ENCODE measurements around the gene PTF1A.

Gene PTF1A

DNA sequence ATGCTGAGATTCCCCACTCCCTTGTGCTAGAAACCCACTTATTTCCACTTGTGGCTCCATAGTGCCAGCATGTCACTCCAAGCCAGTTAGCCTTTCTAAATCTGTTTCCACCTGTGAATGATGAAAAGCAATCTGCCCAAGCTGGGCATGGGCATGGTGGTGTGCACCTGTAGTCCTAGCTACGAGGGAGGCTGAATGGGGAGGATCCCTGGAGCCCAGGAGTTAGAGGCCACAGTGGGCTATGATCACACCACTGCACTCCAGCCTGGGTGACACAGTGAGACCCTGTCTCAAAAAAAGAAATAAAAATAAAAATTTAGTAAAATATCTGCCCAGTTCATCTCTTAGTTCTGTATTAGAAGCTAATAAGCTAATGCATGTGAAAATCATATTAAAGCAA lies 5.0 kb upstream of the PTF1A start:
- DNase-seq (ENCODE audit: low read depth), result no peak

DNA sequence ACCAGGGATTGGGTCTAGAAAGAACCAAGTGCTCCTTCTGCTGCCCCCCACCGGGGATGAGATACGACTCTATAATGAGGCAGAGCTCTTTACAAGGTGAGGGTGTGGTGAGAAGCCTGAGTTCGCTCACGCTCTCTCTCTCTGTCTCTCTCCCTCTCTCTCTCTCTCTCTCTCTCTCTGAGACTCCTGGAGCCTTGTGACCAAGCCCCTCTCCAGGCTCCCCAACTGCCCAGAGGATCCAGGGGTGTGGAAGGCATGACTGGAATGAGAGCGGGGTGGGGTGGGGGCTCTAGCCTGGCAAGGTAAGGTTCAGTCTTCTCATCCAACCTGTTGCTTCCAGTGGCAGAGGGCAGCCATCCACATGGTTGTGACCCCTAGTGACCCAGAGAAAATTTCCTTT lies 3.1 kb upstream of the PTF1A start:
- DNase-seq (ENCODE audit: low read depth), result no peak

DNA sequence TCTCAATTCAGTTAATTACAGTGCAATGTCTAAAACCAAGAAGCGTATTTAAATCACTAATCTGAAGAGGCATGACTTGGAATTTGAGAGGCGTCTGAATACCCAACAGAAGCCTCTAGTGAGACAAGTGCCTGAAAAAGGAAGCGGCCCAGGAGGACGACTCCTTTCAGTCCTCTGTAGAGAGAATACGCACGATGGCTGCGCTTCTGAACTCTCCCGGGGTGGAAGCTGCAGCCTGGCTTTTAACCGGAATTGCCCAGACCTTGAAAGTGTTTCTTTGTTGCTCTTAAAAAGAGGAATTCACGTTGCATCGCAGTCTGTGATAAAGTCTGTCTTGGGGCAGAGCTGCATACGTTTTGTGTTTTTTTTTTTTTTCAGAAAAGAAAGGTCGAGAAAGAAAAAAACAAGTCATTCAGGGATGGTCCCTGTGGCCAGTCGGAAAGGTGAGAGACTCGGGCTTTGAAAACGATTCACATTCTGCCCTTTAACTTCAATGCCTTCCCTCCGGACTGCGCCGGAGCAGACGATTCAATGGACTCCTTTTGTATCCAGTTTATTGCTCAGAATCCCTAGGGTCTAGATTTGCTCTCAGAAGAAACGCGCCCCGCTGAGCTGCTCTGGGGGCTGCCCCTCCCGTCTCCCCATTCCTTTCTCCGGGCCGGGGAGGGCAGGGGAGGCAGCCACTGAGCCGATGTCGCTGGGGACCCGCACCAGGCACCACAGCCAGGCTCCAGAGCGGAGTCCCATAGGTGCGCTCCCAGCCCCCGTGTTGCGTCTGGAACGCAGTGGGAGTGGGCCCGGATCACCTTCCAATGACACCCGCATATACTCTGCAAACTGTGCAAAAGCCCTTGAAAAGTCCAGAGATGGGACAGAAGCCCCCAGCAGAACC lies 994 bp upstream of the PTF1A start:
- DNase-seq (ENCODE audit: low read depth), result no peak

GRCh38 chr10:23192712-23193434 lies 761 bp downstream of the PTF1A start:
- DNase-seq (ENCODE audit: low read depth), result no peak

DNA sequence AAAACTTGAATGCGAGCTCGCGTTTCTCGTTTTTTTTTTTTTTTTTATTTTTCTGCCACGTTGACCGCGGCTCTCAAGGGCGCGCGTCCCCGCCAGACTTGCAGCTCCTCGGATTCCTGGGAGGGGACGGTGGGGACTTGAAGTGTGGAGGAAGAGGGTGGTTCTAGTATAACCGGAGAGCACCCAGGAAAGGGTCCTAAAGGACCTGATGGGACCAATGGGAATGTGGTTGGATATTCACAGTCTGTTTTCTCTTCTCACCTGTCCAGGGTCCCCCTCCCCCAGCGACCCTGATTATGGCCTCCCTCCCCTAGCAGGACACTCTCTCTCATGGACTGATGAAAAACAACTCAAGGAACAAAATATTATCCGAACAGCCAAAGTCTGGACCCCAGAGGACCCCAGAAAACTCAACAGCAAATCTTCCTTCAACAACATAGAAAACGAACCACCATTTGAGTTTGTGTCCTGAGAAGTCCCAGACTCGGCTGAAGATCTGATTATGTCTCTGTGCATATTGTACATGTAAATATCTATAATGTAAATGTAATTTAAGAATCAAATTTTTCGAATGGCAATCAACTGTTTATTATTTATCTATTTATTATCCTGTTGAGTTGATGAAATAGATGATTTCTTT lies 1.4 kb downstream of the PTF1A start:
- no peak for DNase-seq (ENCODE audit: low read depth)

DNA sequence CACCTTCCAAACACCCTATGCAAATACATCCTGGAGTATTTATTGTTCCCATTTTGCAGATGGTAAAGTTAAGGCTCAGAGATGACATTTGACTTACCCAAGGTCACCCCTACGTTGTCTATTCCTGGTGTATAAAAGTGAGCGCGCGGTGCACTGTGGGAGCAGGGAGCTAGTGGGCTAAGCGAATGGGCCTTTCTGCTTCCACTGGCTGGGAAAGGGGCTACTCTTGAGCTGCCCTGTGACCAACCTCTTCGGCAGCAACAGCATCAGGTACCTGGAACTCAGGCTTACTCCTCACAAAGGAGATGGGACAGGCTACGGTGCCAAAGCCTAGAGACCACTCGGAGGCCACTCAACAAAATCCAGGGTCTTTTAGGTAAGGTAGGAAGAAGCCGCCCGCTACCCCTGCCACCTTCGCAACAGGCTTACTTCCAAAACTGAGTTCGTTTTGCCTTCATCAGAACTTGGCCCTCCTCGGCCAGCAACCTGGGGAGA lies 2.4 kb downstream of the PTF1A start:
- DNase-seq (ENCODE audit: low read depth), result no peak

DNA sequence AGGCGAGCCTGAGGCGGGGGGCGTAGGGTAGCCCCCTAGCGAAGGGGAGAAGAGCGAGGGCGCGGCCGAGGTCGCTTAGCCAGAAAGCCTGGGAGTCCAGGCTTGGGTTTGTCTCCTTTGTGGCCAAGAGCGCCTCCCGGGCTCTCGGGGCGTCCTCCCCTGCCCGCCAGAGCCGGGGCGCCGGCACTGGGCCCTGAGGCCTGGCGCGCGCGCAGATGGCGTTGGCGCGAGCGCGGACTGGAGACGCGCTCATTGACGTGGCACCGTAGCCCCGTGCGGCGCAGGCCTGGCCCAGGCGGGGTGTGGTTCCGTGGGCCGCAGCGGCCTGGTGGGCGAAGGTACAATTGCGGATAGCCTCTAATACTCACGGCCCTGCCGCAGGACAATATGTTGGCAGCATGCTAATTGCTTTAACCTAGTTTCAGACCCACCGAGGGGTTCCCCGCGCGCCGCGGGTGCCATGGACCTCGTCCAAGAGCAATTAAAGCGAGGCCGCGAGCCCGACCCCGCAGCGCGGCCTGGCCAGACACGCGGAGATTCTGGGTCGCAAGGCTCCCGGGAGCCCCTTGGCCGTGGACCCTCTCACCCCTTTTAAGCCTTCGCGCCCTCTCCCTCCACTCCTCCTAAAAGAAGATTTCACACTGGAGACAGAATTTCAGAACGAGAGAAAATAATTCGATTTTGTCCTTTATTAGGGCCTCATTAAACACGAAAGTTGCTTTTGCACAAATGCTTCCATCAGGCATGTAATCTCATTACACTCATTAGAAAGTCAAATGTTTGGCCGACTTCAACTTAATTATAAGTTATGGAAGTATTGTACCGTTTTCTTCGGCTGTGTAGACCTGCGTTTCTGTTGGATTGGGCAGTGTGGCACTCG lies 3.1 kb downstream of the PTF1A start:
- no peak for DNase-seq (ENCODE audit: low read depth)

GRCh38 chr10:23195846-23196600 lies 3.9 kb downstream of the PTF1A start:
- no peak for DNase-seq (ENCODE audit: low read depth)

- no peak for DNase-seq (ENCODE audit: low read depth)
Measured at GRCh38 chr10:23196915-23197314, 4.8 kb downstream of the PTF1A start.

- no peak for DNase-seq (ENCODE audit: low read depth)
Measured at GRCh38 chr10:23197416-23197861, 5.3 kb downstream of the PTF1A start.

- no peak for DNase-seq (ENCODE audit: low read depth)
Measured at GRCh38 chr10:23198610-23198939, 6.5 kb downstream of the PTF1A start.

DNA sequence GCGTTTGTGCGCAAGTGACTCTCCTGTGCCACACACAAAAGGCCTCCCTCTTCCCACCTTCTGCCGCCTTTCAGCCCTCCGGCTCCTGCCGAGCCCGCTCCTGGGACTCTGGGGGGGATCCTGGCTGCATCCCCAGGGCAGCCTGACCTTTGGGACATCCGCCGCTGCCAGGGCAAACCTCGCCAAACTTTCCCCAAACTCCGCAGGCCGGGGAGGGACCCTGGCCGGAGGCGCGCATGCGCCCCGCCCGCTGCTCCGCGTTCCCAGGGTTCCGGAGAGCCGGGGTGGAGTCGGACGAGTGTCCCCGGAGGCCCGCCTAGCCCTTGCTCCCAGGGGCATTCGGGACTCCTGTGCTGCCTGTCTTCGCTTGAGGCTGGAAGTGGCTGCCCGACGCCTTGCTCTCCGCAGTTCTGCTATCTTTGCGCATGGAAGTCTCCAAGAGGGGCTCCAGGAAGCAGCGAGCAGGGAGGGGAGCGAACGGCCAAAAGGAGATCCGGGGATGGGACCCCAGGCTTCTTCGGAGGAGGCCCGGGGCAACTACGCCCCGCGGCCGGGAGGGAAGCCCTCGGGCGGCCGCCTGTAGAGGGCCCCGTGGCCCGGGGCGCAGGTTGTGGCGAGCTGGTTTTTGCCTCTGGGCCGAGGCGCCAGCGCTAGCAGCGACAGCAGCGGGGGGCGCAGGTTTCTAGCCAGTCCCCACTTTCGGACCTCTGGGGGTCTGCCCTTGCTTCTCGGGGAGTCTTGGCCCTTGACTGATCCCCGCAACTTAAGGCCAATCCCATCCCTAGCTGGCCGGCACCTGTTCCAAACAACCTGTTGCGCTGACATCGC lies 7.0 kb downstream of the PTF1A start:
- no peak for DNase-seq (ENCODE audit: low read depth)

GRCh38 chr10:23199768-23200511 lies 7.8 kb downstream of the PTF1A start:
- no peak for DNase-seq (ENCODE audit: low read depth)

- DNase-seq (ENCODE audit: low read depth), result no peak
Measured at GRCh38 chr10:23200586-23200985, 8.5 kb downstream of the PTF1A start.

DNA sequence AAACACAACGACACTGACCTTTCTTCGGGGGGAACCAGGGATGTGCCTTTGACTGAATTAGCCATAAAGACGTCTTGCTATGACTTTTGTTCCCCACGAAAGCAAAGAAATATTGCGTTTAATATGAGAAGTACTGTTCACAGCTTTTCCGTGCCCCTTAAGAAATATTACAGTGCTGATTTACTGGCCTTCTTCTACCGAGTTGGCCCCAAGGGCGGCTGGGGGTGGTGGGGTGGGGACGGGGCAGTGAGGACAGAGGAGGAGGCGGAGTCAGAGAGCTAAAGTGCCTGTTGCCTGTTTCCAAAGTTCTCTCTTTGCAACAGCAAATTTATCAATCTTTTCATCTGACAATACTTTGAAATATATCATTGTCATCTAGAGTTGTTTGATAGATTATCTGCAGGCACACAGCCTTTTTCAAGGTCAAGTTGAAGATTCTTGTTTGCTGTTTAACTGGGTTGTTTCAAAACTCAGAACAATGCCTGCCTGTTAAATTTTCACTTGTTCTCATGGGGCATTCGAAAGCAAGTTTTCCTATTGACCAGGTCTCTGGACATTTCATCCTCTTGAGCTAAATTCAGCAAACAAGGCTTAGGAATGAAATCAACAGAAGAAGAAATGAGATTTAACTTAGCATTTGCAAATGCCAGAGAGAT lies 9.0 kb downstream of the PTF1A start:
- no peak for DNase-seq (ENCODE audit: low read depth)

- DNase-seq (ENCODE audit: low read depth), result no peak
Measured at GRCh38 chr10:23201837-23202236, 9.7 kb downstream of the PTF1A start.

DNA sequence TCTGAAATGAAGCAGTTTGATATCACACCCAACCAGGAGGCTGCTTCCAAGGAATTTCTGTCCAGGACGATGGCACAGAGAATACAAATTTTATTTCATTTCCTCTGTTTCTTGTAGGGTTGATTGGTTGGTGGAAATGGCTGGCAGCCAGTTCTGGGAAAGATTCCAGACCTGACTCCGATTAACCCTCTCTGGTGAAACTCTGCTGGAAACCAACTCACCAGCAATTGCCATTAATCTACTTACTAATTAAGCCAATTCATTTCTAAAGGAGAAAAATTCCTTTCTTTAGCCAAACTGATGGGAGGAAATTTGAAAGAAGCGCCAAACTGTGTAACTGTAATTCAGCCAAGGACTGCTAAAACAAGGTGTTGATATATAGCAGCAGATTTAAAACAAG lies 10.7 kb downstream of the PTF1A start:
- no peak for DNase-seq (ENCODE audit: low read depth)

GRCh38 chr10:23203369-23204325 lies 11.5 kb downstream of the PTF1A start:
- DNase-seq (ENCODE audit: low read depth), result no peak

All from ELR (cell line).